GM23338 (cell line): ENCODE results near the gene ITGA8. TPM values are rescaled to one million over a fixed set of nuclear protein-coding genes. Genes with fewer than 3 reads are reported as not detected.

Experiments
- ATAC-seq: fragments of 200-7000 bp; cut with Tn5 transposase; 3 replicates; pipeline ENCODE4 v1.9.1; 2020
- DNase-seq: peaks from one replicate; pipeline ENCODE4 v3.0.0-alpha.2; 2015; ENCODE audit warnings: low spot score
- H2AFZ ChIP-seq: fragments of 200-600 bp; sonication (generic); 2 replicates; pipeline ENCODE4 v1.8.0; 2016; ENCODE audit warnings: antibody characterized with exemption, mild to moderate bottlenecking, moderate library complexity
- H3F3A ChIP-seq: fragments of 200-600 bp; sonication (generic); replicated peaks from 2 replicates; pipeline ENCODE4 v1.8.0; 2017; ENCODE audit warnings: antibody characterized with exemption, mixed run types, low read depth
- H3K27ac ChIP-seq: fragments of 200-600 bp; sonication (generic); 2 replicates; pipeline ENCODE4 v1.6.1; 2016; ENCODE audit warnings: low read depth
- H3K27me3 ChIP-seq: fragments of 200-600 bp; sonication (generic); 2 replicates; pipeline ENCODE4 v1.8.0; 2016; ENCODE audit warnings: mild to moderate bottlenecking, mixed run types, moderate library complexity; ENCODE audit not compliant: insufficient read depth
- H3K36me3 ChIP-seq: fragments of 200-600 bp; sonication (generic); 2 replicates; pipeline ENCODE4 v1.8.0; 2016; ENCODE audit warnings: mild to moderate bottlenecking; ENCODE audit not compliant: insufficient read depth
- H3K4me1 ChIP-seq: fragments of 200-600 bp; sonication (generic); 2 replicates; pipeline ENCODE4 v1.8.0; 2016; ENCODE audit warnings: mild to moderate bottlenecking, moderate library complexity; ENCODE audit not compliant: insufficient read depth
- H3K4me2 ChIP-seq: fragments of 200-600 bp; sonication (generic); 2 replicates; pipeline ENCODE4 v1.7.1; 2017; ENCODE audit warnings: mixed run types
- H3K4me3 ChIP-seq: fragments of 200-600 bp; sonication (generic); 2 replicates; pipeline ENCODE4 v1.6.1; 2016; ENCODE audit warnings: mixed run types
- H3K79me2 ChIP-seq: fragments of 200-600 bp; sonication (generic); replicated peaks from 2 replicates; pipeline ENCODE4 v1.8.0; 2017; ENCODE audit warnings: mild to moderate bottlenecking; ENCODE audit not compliant: insufficient read depth
- H3K9me2 ChIP-seq: fragments of 200-600 bp; sonication (generic); 2 replicates; pipeline ENCODE4 v1.8.0; 2017; ENCODE audit not compliant: insufficient read depth
- H4K20me1 ChIP-seq: fragments of 200-600 bp; sonication (generic); replicated peaks from 2 replicates; pipeline ENCODE4 v1.8.0; 2017; ENCODE audit warnings: mild to moderate bottlenecking; ENCODE audit not compliant: insufficient read depth
- H3K27ac Mint-ChIP-seq: 2 replicates; pipeline ENCODE4 v1.8.0; 2020; ENCODE audit warnings: inconsistent platforms, mild to moderate bottlenecking, moderate library complexity, mixed read lengths
- H3K27me3 Mint-ChIP-seq: 3 replicates; pipeline ENCODE4 v1.8.0; 2022; ENCODE audit warnings: low read depth, mild to moderate bottlenecking, moderate library complexity, mixed read lengths, inconsistent platforms; ENCODE audit not compliant: insufficient read depth, poor library complexity
- H3K36me3 Mint-ChIP-seq: 3 replicates; pipeline ENCODE4 v1.8.0; 2021; ENCODE audit warnings: low read depth, mild to moderate bottlenecking, inconsistent platforms, moderate library complexity, mixed read lengths
- H3K4me1 Mint-ChIP-seq: 3 replicates; pipeline ENCODE4 v1.8.0; 2020; ENCODE audit warnings: mild to moderate bottlenecking, inconsistent platforms, mixed read lengths
- H3K4me3 Mint-ChIP-seq: 3 replicates; pipeline ENCODE4 v1.8.0; 2021; ENCODE audit warnings: moderate library complexity, mild to moderate bottlenecking, inconsistent platforms, mixed read lengths
- H3K9me3 Mint-ChIP-seq: 3 replicates; pipeline ENCODE4 v1.8.0; 2020; ENCODE audit warnings: moderate library complexity, mild to moderate bottlenecking, inconsistent platforms, mixed read lengths
- JUNB ChIP-seq: IDR thresholded peaks from one replicate; pipeline ENCODE4 v1.6.1; 2016; ENCODE audit warnings: antibody characterized with exemption; ENCODE audit not compliant: unreplicated experiment
- NANOG ChIP-seq: IDR thresholded peaks from 2 replicates; pipeline ENCODE4 v1.6.1; 2016; ENCODE audit warnings: antibody characterized with exemption, borderline replicate concordance
- POLR2AphosphoS5 ChIP-seq: IDR thresholded peaks from 2 replicates; pipeline ENCODE4 v1.6.1; 2016; ENCODE audit warnings: antibody characterized with exemption, low read depth
- REST ChIP-seq: IDR thresholded peaks from one replicate; pipeline ENCODE4 v1.6.1; 2018; ENCODE audit warnings: antibody characterized with exemption; ENCODE audit not compliant: unreplicated experiment
- STAT1 ChIP-seq: IDR thresholded peaks from one replicate; pipeline ENCODE4 v1.6.1; 2016; ENCODE audit warnings: antibody characterized with exemption; ENCODE audit not compliant: unreplicated experiment
- ZNF114 ChIP-seq: fragments of 250-450 bp; sonication (Bioruptor Pico); IDR thresholded peaks from 2 replicates; pipeline ENCODE4 v1.5.0; 2020; ENCODE audit warnings: mild to moderate bottlenecking, moderate library complexity
- ZNF331 ChIP-seq: fragments of 250-450 bp; sonication (Bioruptor Pico); IDR thresholded peaks from 2 replicates; pipeline ENCODE4 v1.5.0; 2020; ENCODE audit warnings: low read depth, mild to moderate bottlenecking, moderate library complexity
- polyA plus RNA-seq: library from polyadenylated mRNA; unstranded; fragments of >200 nt; fragmentation: Nextera tagmentation; extraction: Ambion mirVana; gene quantifications from 2 replicates; pipeline ENCODE4 v1.2.1, GENCODE V29; 2016
- total RNA-seq: library from RNA; depleted of rRNA; stranded (reverse); fragments of >200 nt; shearing (Covaris generic); gene quantifications from 2 replicates; pipeline ENCODE4 v1.2.3, GENCODE V29; 2014
- TF ChIP-seq, protein P1 (sequence below): fragments of 250-450 bp; sonication (Bioruptor Pico); IDR thresholded peaks from 2 replicates; pipeline ENCODE4 v1.5.0; 2020; ENCODE audit warnings: mild to moderate bottlenecking, moderate library complexity

Gene ITGA8
- total and polyA plus RNA-seq, 2 experiments from 2014 or later: not detected

GRCh38 chr10:15478429-15478828 lies 241.3 kb downstream of the ITGA8 start:
- Mint-ChIP-seq H3K4me3 (no peak overlapping the region), H3K27me3 (peaks cover 56% of the 10 kb centered on the region), H3K36me3 (no peaks in the 10 kb centered on the region), H3K4me1 (peaks cover 21% of the 10 kb centered on the region), H3K27ac (no peak overlapping the region), H3K9me3 (no peaks in the 10 kb centered on the region; the same call in 2 of the 3 replicates)
- Histone ChIP-seq H3K36me3 (no peaks in the 10 kb centered on the region), H3K4me1 (peaks cover 6% of the 10 kb centered on the region), H3K4me3 (no peak overlapping the region), H3K79me2 (no peaks in the 10 kb centered on the region), H3K27ac (no peak overlapping the region), H3K4me2 (no peak overlapping the region), H3K27me3 (peaks cover 82% of the 10 kb centered on the region), H3F3A (no peaks in the 10 kb centered on the region), H4K20me1 (peaks cover 6% of the 10 kb centered on the region; the same call in 1 of the 2 replicates), H2AFZ (no peak overlapping the region), H3K9me2 (no peaks in the 10 kb centered on the region)
- TF ChIP-seq NANOG (no peak), ZNF114 (CRISPR knock-in tag) (no peak), POLR2AphosphoS5 (no peak), STAT1 (no peak), REST (no peak), JUNB (no peak)
- ATAC-seq: peak; percentile 88
- peak; percentile 16 for DNase-seq

- Histone ChIP-seq H4K20me1 (peaks cover 13% of the 10 kb centered on the region; the same call in 1 of the 2 replicates), H3K4me2 (no peak overlapping the region), H3K27me3 (peaks cover 95% of the 10 kb centered on the region), H3K79me2 (no peaks in the 10 kb centered on the region), H3K27ac (no peak overlapping the region), H3K4me3 (no peak overlapping the region), H3K9me2 (no peaks in the 10 kb centered on the region), H2AFZ (no peak overlapping the region), H3F3A (no peaks in the 10 kb centered on the region), H3K4me1 (peaks cover 13% of the 10 kb centered on the region), H3K36me3 (no peaks in the 10 kb centered on the region)
- Mint-ChIP-seq H3K9me3 (no peaks in the 10 kb centered on the region; the same call in 2 of the 3 replicates), H3K27me3 (peaks cover 77% of the 10 kb centered on the region), H3K36me3 (no peaks in the 10 kb centered on the region), H3K4me1 (peaks cover 32% of the 10 kb centered on the region), H3K27ac (no peak overlapping the region), H3K4me3 (no peak overlapping the region)
- DNase-seq (no peak), ATAC-seq (no peak)
- no peak for TF ChIP-seq NANOG
- TF ChIP-seq STAT1: no peak
- TF ChIP-seq ZNF114 (CRISPR knock-in tag): no peak
- no peak for TF ChIP-seq JUNB
- TF ChIP-seq REST: no peak
- no peak for TF ChIP-seq ZNF331 (CRISPR knock-in tag)
- TF ChIP-seq, protein P1, sequence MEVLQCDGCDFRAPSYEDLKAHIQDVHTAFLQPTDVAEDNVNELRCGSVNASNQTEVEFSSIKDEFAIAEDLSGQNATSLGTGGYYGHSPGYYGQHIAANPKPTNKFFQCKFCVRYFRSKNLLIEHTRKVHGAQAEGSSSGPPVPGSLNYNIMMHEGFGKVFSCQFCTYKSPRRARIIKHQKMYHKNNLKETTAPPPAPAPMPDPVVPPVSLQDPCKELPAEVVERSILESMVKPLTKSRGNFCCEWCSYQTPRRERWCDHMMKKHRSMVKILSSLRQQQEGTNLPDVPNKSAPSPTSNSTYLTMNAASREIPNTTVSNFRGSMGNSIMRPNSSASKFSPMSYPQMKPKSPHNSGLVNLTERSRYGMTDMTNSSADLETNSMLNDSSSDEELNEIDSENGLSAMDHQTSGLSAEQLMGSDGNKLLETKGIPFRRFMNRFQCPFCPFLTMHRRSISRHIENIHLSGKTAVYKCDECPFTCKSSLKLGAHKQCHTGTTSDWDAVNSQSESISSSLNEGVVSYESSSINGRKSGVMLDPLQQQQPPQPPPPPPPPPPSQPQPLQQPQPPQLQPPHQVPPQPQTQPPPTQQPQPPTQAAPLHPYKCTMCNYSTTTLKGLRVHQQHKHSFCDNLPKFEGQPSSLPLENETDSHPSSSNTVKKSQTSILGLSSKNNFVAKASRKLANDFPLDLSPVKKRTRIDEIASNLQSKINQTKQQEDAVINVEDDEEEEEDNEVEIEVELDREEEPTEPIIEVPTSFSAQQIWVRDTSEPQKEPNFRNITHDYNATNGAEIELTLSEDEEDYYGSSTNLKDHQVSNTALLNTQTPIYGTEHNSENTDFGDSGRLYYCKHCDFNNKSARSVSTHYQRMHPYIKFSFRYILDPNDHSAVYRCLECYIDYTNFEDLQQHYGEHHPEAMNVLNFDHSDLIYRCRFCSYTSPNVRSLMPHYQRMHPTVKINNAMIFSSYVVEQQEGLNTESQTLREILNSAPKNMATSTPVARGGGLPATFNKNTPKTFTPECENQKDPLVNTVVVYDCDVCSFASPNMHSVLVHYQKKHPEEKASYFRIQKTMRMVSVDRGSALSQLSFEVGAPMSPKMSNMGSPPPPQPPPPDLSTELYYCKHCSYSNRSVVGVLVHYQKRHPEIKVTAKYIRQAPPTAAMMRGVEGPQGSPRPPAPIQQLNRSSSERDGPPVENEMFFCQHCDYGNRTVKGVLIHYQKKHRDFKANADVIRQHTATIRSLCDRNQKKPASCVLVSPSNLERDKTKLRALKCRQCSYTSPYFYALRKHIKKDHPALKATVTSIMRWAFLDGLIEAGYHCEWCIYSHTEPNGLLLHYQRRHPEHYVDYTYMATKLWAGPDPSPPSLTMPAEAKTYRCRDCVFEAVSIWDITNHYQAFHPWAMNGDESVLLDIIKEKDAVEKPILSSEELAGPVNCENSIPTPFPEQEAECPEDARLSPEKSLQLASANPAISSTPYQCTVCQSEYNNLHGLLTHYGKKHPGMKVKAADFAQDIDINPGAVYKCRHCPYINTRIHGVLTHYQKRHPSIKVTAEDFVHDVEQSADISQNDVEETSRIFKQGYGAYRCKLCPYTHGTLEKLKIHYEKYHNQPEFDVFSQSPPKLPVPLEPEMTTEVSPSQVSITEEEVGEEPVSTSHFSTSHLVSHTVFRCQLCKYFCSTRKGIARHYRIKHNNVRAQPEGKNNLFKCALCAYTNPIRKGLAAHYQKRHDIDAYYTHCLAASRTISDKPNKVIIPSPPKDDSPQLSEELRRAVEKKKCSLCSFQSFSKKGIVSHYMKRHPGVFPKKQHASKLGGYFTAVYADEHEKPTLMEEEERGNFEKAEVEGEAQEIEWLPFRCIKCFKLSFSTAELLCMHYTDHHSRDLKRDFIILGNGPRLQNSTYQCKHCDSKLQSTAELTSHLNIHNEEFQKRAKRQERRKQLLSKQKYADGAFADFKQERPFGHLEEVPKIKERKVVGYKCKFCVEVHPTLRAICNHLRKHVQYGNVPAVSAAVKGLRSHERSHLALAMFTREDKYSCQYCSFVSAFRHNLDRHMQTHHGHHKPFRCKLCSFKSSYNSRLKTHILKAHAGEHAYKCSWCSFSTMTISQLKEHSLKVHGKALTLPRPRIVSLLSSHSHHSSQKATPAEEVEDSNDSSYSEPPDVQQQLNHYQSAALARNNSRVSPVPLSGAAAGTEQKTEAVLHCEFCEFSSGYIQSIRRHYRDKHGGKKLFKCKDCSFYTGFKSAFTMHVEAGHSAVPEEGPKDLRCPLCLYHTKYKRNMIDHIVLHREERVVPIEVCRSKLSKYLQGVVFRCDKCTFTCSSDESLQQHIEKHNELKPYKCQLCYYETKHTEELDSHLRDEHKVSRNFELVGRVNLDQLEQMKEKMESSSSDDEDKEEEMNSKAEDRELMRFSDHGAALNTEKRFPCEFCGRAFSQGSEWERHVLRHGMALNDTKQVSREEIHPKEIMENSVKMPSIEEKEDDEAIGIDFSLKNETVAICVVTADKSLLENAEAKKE (CRISPR knock-in tag): no peak
- no peak for TF ChIP-seq POLR2AphosphoS5
Observed at GRCh38 chr10:15476337-15476736, 243.4 kb downstream of the ITGA8 start.
